ENCODE measurements around the gene DNAH10.
"Not testable (repeated sequence)": the region's sequence is repeated elsewhere in the genome, so short reads cannot be mapped to it uniquely, and the experiment has no call there.

Gene DNAH10

GRCh38 chr12:123946516-123947505 lies 184.7 kb downstream of the DNAH10 start:
- not testable (repeated sequence) for DNase-seq (ENCODE audit: low read depth in 3 of 3)

GRCh38 chr12:123947531-123947930 lies 185.4 kb downstream of the DNAH10 start:
- not testable (repeated sequence) for DNase-seq (ENCODE audit: low read depth in 3 of 3)

DNA sequence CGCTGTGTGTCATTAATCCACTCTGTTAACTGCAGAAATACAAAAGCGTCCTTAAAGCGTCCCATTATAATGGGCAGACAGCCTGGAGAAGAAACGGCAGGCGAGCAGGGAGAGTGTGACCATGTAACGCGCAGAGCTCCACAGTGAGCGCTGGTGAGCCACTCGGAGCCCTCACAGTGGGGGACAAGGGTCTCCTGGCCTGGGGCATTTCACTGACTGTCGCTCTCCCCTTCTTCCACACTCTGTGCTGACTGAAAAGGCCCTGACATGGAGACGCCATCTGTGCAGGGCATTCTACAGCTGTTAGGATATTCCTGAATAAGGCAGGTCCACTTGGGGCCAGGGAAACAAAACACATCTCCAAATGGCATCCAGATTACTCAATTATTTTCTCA lies 186.3 kb downstream of the DNAH10 start:
- DNase-seq (ENCODE audit: low read depth in 3 of 3) = no peak

GRCh38 chr12:123948796-123949769 lies 187.0 kb downstream of the DNAH10 start:
- no peak for DNase-seq (ENCODE audit: low read depth in 3 of 3)

- no peak for DNase-seq (ENCODE audit: low read depth in 3 of 3)
These were observed 187.7 kb downstream of the DNAH10 start for GRCh38 chr12:123949770-123950165.

GRCh38 chr12:123950476-123951349 lies 188.6 kb downstream of the DNAH10 start:
- DNase-seq (ENCODE audit: low read depth in 3 of 3) = no peak

GRCh38 chr12:123951467-123951866 lies 189.4 kb downstream of the DNAH10 start:
- no peak for DNase-seq (ENCODE audit: low read depth in 3 of 3)

- DNase-seq (ENCODE audit: low read depth in 3 of 3) = no peak
These were observed 189.9 kb downstream of the DNAH10 start for GRCh38 chr12:123952037-123952436.

- DNase-seq (ENCODE audit: low read depth in 3 of 3) = no peak
These were observed 192.7 kb downstream of the DNAH10 start for GRCh38 chr12:123954647-123955350.

DNA sequence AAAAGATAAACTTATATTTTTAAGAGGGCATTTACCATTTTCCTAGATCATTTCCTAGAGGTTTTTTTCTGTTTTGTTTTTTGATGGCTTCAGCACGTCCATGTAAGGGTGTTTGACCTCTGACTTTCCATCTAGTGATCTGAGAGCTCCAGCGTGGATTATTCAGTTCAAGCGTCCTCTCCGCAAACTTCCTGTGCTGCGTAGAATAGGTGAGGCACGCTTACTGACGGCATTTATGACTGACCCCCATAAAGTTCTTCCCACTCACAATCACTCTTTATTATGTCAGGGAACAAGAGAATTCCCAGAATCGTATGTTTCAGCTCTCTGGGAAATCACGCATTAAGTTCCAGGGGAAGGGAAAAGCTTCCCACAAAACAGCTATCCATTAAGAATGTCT lies 194.1 kb downstream of the DNAH10 start:
- DNase-seq (ENCODE audit: low read depth in 3 of 3) = no peak

DNA sequence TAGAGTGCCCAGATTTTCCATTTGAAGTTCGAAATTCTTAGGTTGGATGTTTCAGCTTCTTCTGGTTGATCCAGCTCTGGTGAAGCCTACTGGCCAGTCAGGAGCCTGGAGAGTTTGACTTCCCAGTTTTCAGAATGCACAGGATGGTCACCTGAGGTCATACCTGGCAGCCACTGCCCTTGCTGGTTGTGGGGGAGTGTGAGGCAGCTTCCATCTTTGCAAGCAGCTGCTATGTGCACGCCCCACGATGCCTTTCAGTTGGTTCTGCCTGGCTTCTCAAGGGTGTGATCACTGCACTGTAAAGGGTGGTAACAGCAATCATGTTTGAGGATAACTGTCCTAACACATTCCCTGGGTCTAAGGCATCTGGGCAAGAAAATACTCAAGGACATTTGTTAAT lies 195.1 kb downstream of the DNAH10 start:
- DNase-seq (ENCODE audit: low read depth in 3 of 3) = no peak

DNA sequence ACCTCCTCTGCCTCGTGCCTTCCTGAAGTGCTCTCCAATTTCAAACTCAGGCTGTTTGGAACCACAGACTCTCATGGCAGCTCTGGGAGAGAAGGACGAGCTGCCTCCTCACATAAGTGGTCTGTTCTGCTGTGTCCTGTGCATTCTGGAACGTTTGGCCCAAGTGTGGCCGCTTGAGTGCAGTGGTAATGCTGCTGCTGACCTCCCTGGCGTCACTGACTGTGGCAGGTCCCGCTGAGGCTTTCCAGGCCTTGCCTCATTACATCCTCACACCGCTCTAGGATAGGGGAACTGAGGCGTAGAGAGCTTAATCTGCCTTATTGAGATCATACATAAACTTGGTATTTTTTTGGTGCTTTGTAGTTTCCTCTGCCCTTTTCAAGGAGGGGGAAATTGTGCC lies 196.4 kb downstream of the DNAH10 start:
- DNase-seq (ENCODE audit: low read depth in 3 of 3) = no peak

DNA sequence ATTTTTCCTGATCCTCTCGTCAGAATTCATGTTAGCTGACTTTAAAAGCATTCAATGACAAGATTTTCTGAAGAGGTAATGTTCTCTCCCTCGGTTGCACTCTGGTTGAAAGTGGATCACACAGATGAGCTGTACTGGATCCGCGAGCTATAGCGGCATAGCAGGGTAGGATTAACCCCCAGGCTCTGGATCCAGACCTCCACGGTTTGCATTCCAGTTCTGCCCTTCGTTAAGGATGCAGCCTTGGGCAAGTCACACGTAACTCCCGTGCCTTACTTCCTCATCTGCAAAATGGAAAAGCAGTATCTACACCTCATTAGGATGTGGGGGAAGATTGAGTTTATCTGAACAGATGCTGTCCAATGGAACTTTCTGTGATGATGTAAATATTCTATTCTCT lies 196.8 kb downstream of the DNAH10 start:
- no peak for DNase-seq (ENCODE audit: low read depth in 3 of 3)

GRCh38 chr12:123960029-123960735 lies 198.1 kb downstream of the DNAH10 start:
- DNase-seq (ENCODE audit: low read depth in 3 of 3) = no peak

DNA sequence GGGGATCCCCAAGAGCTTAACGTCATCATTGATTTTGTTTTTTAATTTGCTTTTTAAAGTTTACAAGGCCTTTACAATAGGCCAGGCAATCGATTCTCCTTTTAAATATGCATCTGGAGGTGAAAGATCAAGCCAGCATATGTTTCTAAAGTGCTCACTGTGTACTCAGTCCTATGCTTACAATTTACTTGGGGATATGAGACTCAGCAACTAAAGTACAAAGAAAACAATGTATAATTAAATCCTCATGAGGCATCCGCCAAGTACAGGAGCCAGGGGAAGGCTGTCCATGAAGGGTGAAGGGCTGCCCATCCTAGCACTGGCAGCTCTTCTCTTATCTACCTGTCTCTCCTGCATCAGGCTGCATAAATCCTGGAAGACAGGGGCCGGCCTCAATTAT lies 198.8 kb downstream of the DNAH10 start:
- DNase-seq (ENCODE audit: low read depth in 3 of 3) = no peak

- no peak for DNase-seq (ENCODE audit: low read depth in 3 of 3)
These were observed 199.7 kb downstream of the DNAH10 start for GRCh38 chr12:123961585-123962345.

DNA sequence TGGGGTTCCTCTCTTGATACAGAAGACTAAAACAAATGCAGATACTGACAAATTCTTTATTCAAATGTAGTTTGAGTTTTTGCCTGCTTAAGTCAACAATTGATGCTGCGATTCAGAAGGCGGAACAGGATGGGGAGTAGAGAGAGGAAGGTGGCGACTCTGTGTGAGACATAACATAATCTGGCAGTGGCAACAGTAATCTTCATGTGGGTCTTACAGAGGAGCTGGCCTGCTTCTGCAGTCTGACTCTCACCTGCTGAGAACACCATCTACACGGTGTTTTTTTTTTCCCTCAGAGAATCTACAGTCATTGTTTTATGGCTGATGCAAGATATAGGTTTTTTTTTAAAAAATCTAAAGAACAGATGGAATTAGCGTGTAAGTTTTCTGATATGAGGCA lies 200.4 kb downstream of the DNAH10 start:
- no peak for DNase-seq (ENCODE audit: low read depth in 3 of 3)

DNA sequence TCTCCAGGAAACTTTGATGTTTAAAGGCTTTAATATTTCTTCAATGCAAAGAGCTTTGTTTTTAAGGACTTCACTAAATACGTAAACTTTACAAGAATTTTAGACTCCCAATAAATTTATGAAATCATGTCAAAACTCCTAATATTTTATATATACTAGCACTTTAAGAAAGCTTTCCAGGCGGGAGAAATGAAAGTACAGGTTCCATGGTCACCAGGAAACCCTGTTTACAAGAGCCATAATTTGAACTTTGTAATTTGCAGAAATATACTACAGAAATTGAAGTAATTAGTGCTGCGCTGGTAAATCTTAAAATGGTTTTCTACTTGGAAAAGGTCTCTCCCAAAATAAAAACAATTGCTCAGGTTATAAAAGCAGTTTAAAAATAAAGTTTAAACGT lies 201.7 kb downstream of the DNAH10 start:
- no peak for DNase-seq (ENCODE audit: low read depth in 3 of 3)

DNA sequence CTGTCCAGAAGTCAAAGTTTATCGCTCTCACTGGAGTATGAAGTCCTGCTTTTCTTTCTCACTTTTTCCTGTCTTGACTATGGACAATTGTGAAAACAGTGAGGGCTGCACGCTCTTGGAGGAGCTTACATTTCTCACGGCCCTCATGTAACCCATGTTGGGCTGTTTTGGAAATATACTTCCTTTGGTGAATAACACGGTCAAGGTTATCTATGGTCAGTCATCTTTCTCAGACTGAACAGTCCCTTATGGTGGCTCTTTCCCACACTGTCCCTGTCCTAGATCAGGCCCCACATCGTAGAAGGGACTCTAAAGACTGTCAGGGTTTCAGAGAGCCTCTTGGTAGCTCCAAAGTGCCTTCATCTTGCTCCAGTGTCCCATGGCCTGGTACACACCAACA lies 203.3 kb downstream of the DNAH10 start:
- DNase-seq (ENCODE audit: low read depth in 3 of 3) = no peak

Measured in stimulated activated CD4-positive, alpha-beta T cell treated with anti-CD3 and anti-CD28 coated beads, TNF-alpha, amount 100 ng/mL, for 4 hours (primary cell).